ENCODE data around the gene WDR35. TPM values are rescaled to one million over a fixed set of nuclear protein-coding genes. Genes with fewer than 3 reads are reported as not detected.

Gene WDR35
- total and polyA plus RNA-seq, 2 donors (not counting 3 experiments of a cell fraction or from before 2014, with no cell fraction given): 3.6 to 8.0 TPM

- Histone ChIP-seq H3K27me3 (ENCODE audit: control insufficient read depth in 2 of 2, insufficient read depth in 2 of 2, low read length in 2 of 2) (no peaks in the 10 kb centered on the region), H2AFZ (ENCODE audit: low read depth, low read length) (no peak overlapping the region), H3K4me3 (replicated peaks in 1 of 3; ENCODE audit: insufficient read depth in 1 of 3, low read depth in 1 of 3, low read length in 3 of 3) (no peak overlapping the region), H3K27ac (ENCODE audit: insufficient read depth, low read depth, low read length) (no peak overlapping the region), H3K4me2 (ENCODE audit: insufficient read depth, low read length) (no peak overlapping the region), H3K36me3 (ENCODE audit: control insufficient read depth in 2 of 2, extremely low read depth in 1 of 2, insufficient read depth in 2 of 2, low read length in 2 of 2) (no peaks in the 10 kb centered on the region), H3K4me1 (ENCODE audit: control insufficient read depth, extremely low read depth, insufficient read depth, low read length) (no peaks in the 10 kb centered on the region), H3K9me1 (replicated peaks; ENCODE audit: control insufficient read depth, extremely low read depth, insufficient read depth, low read length) (no peaks in the 10 kb centered on the region), H3K79me2 (ENCODE audit: control insufficient read depth, insufficient read depth, low read length) (no peaks in the 10 kb centered on the region), H3K9ac (replicated peaks; ENCODE audit: extremely low read depth, insufficient read depth, low read length) (no peak overlapping the region), H3K9me3 (replicated peaks; ENCODE audit: control insufficient read depth, insufficient read depth, low read length) (no peaks in the 10 kb centered on the region), H4K20me1 (replicated peaks; ENCODE audit: control insufficient read depth, extremely low read depth, insufficient read depth, low read length) (no peaks in the 10 kb centered on the region)
- no peak for FAIRE-seq
- dilution Hi-C loops (cut with MboI; ENCODE audit: extremely low pct_ligation_motif_present, low sequenced_read_pairs): no loop called here
- intact Hi-C loops (cut with micrococcal nuclease): no loop called here
- POLR2A ChIA-PET: no interaction called here
- DNase-seq (ENCODE audit: low read depth, low spot score): no peak
- CTCF ChIA-PET: no interaction called here
- TF ChIP-seq FOS (IDR thresholded peaks at IDR 0.05; ENCODE audit: borderline replicate concordance, insufficient read depth, low read length) (no peak), CTCF (IDR thresholded peaks at IDR 0.05; ENCODE audit: extremely low read depth in 1 of 2, insufficient read depth in 1 of 2, low read depth in 1 of 2, low read length in 2 of 2) (no peak), EZH2 (IDR thresholded peaks at IDR 0.05; ENCODE audit: borderline replicate concordance, low read depth, low read length, severe bottlenecking) (no peak), POLR2AphosphoS5 (IDR thresholded peaks at IDR 0.05; ENCODE audit: insufficient read depth, low read depth, low read length) (no peak), MYC (IDR thresholded peaks at IDR 0.05; ENCODE audit: low read depth, low read length) (no peak), JUN (IDR thresholded peaks at IDR 0.05; ENCODE audit: borderline replicate concordance, insufficient read depth, insufficient read length, low read depth) (no peak), POLR2A (IDR thresholded peaks at IDR 0.05; ENCODE audit: low read depth, low read length) (no peak), MAX (IDR thresholded peaks at IDR 0.05; ENCODE audit: insufficient read depth, insufficient read length) (no peak), GATA2 (IDR thresholded peaks at IDR 0.05; ENCODE audit: insufficient read depth, insufficient read length, low read depth, low read length) (no peak)
- no TSS peak for BruUV-seq (replicated peaks)
These were observed 108.0 kb downstream of the WDR35 start for GRCh38 chr2:19881908-19882265.
